ENCODE results near the gene THEMIS.

Gene THEMIS, protein sequence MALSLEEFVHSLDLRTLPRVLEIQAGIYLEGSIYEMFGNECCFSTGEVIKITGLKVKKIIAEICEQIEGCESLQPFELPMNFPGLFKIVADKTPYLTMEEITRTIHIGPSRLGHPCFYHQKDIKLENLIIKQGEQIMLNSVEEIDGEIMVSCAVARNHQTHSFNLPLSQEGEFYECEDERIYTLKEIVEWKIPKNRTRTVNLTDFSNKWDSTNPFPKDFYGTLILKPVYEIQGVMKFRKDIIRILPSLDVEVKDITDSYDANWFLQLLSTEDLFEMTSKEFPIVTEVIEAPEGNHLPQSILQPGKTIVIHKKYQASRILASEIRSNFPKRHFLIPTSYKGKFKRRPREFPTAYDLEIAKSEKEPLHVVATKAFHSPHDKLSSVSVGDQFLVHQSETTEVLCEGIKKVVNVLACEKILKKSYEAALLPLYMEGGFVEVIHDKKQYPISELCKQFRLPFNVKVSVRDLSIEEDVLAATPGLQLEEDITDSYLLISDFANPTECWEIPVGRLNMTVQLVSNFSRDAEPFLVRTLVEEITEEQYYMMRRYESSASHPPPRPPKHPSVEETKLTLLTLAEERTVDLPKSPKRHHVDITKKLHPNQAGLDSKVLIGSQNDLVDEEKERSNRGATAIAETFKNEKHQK

DNA sequence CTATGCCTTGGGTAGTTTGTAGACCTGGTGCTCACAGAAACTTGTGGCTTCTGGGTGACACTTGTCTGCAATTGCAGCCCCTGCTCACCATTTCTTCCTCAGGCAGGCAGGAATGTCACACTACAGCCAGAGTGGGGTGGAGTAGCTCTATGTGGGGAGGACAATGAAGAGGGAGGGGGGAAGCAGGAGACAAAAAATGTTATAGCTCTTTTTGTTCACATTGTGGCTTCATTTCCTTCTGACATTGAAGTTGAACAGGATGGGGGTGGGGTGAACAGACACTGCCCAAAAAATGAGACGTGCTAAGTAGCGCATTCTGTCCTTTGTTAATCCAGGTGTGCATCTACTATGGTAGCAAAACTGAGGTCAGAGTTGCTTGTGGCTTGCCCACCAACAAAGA, at the start of gene THEMIS:
THEMIS (minus strand) TSS at position 124 of the 400 bp plus-strand sequence. CDS start 126 bp downstream, outside the sequence.
- H3K79me2 ChIP-seq (ENCODE audit: low read length): no peaks in the 10 kb centered on the region
- H4K20me1 ChIP-seq (ENCODE audit: insufficient read depth, low read length): no peaks in the 10 kb centered on the region
- peak; percentile 70 for DNase-seq
- peak within 1 kb of the TSS; percentile 7; the same call in 1 of the 2 replicates for H3K4me3 ChIP-seq (ENCODE audit: low read length)
- H3K9ac ChIP-seq (ENCODE audit: low read length): peak within 1 kb of the TSS; percentile 16; the same call in 1 of the 2 replicates
- no peak for TF ChIP-seq EZH2 (optimal IDR thresholded peaks at IDR 0.05; ENCODE audit: low read depth, low read length)
- TF ChIP-seq, protein P1, sequence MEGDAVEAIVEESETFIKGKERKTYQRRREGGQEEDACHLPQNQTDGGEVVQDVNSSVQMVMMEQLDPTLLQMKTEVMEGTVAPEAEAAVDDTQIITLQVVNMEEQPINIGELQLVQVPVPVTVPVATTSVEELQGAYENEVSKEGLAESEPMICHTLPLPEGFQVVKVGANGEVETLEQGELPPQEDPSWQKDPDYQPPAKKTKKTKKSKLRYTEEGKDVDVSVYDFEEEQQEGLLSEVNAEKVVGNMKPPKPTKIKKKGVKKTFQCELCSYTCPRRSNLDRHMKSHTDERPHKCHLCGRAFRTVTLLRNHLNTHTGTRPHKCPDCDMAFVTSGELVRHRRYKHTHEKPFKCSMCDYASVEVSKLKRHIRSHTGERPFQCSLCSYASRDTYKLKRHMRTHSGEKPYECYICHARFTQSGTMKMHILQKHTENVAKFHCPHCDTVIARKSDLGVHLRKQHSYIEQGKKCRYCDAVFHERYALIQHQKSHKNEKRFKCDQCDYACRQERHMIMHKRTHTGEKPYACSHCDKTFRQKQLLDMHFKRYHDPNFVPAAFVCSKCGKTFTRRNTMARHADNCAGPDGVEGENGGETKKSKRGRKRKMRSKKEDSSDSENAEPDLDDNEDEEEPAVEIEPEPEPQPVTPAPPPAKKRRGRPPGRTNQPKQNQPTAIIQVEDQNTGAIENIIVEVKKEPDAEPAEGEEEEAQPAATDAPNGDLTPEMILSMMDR (IDR thresholded peaks at IDR 0.05; ENCODE audit: low read length): no peak
- TF ChIP-seq EZH2phosphoT487 (IDR thresholded peaks at IDR 0.05; ENCODE audit: low read length): no peak
- no peaks in the 10 kb centered on the region for H3K9me3 ChIP-seq (replicated peaks; ENCODE audit: insufficient read depth, low read length)
- H3K4me2 ChIP-seq (ENCODE audit: low read depth, low read length): 0 out of 2 replicates have a peak within 1 kb of the TSS, but pooled peaks have one; percentile 17
- peak within 1 kb of the TSS; percentile 53; the same call in 1 of the 2 replicates for H3K27ac ChIP-seq (ENCODE audit: low read length)
- no peaks in the 10 kb centered on the region for H3K9me2 ChIP-seq (replicated peaks; ENCODE audit: insufficient read depth, low read length)
- 0 out of 2 replicates have a peak, but pooled peaks cover 3% of the 10 kb centered on the region for H3F3A ChIP-seq (ENCODE audit: insufficient read depth, low read length)
- H3K27me3 ChIP-seq (replicated peaks; ENCODE audit: insufficient read depth, low read length): no peaks in the 10 kb centered on the region
- H2AFZ ChIP-seq (ENCODE audit: low read length): no peak within 1 kb of the TSS
- no peaks in the 10 kb centered on the region for H3K36me3 ChIP-seq (replicated peaks; ENCODE audit: insufficient read depth, low read length)
- H3K4me1 ChIP-seq (ENCODE audit: low read length): no peaks in the 10 kb centered on the region

DNA sequence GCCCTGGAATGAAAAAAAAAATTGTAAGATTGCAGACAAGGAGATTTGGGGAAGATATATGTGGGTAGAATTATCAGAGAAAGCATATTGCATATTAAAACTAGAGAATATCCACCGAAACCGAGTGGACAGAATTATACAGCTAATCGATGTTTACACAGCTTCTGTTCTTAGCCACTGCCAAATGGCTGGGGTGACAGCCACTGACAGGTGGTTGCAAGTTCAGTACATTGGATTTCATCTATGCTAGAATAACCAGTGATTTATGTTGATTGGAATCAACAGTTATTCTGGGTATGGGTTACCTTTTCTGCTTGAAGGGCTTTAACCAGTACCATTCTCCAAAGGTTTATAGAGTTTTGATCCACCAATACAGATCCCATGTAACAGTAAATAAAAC, 48.4 kb upstream of the THEMIS start:
- Histone ChIP-seq H3K27ac (ENCODE audit: low read length) (no peak overlapping the region), H3K4me2 (ENCODE audit: low read depth, low read length) (no peak overlapping the region), H4K20me1 (ENCODE audit: insufficient read depth, low read length) (no peaks in the 10 kb centered on the region), H3F3A (ENCODE audit: insufficient read depth, low read length) (no peaks in the 10 kb centered on the region), H3K79me2 (ENCODE audit: low read length) (no peaks in the 10 kb centered on the region), H3K4me1 (ENCODE audit: low read length) (peaks cover 17% of the 10 kb centered on the region), H3K27me3 (replicated peaks; ENCODE audit: insufficient read depth, low read length) (no peaks in the 10 kb centered on the region), H3K9me2 (replicated peaks; ENCODE audit: insufficient read depth, low read length) (no peaks in the 10 kb centered on the region), H3K36me3 (replicated peaks; ENCODE audit: insufficient read depth, low read length) (no peaks in the 10 kb centered on the region), H3K4me3 (ENCODE audit: low read length) (no peak overlapping the region), H3K9me3 (replicated peaks; ENCODE audit: insufficient read depth, low read length) (no peaks in the 10 kb centered on the region), H3K9ac (ENCODE audit: low read length) (no peak overlapping the region), H2AFZ (ENCODE audit: low read length) (no peak overlapping the region)
- TF ChIP-seq EZH2 (optimal IDR thresholded peaks at IDR 0.05; ENCODE audit: low read depth, low read length) (no peak), EZH2phosphoT487 (IDR thresholded peaks at IDR 0.05; ENCODE audit: low read length) (no peak)
- TF ChIP-seq, protein P1 (IDR thresholded peaks at IDR 0.05; ENCODE audit: low read length): no peak
- DNase-seq: no peak

DNA sequence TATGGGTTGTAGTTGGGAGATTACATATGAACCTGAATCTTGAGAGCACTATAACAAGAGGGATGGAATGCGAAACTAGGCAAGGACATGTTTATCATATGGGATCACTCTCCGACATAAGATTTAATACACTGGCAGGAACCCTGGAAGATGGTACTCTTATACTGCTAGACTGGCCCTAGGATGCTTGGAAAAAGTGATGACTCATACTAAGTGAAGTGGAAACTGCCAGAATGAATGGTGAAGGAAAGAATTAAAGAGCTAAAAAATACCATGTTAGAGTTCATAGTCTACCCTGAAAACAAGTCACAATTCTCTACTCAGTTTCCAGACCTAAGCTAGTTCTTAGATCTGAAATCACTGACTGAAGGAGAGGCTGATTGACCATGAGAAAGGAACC, 45.5 kb upstream of the THEMIS start:
- no peak overlapping the region for H3K4me3 ChIP-seq (ENCODE audit: low read length)
- no peak for TF ChIP-seq EZH2 (optimal IDR thresholded peaks at IDR 0.05; ENCODE audit: low read depth, low read length)
- TF ChIP-seq, protein P1 (IDR thresholded peaks at IDR 0.05; ENCODE audit: low read length): no peak
- no peak for TF ChIP-seq EZH2phosphoT487 (IDR thresholded peaks at IDR 0.05; ENCODE audit: low read length)

More for the DNA sequence above, 45.5 kb upstream of the THEMIS start:
- no peaks in the 10 kb centered on the region for H3F3A ChIP-seq (ENCODE audit: insufficient read depth, low read length)
- H3K27me3 ChIP-seq (replicated peaks; ENCODE audit: insufficient read depth, low read length): no peaks in the 10 kb centered on the region
- no peak overlapping the region for H2AFZ ChIP-seq (ENCODE audit: low read length)
- peaks cover 11% of the 10 kb centered on the region for H3K4me1 ChIP-seq (ENCODE audit: low read length)
- no peak for DNase-seq
- no peaks in the 10 kb centered on the region for H3K79me2 ChIP-seq (ENCODE audit: low read length)
- H3K27ac ChIP-seq (ENCODE audit: low read length): no peak overlapping the region
- H3K9me3 ChIP-seq (replicated peaks; ENCODE audit: insufficient read depth, low read length): no peaks in the 10 kb centered on the region
- H3K9me2 ChIP-seq (replicated peaks; ENCODE audit: insufficient read depth, low read length): no peaks in the 10 kb centered on the region
- H4K20me1 ChIP-seq (ENCODE audit: insufficient read depth, low read length): no peaks in the 10 kb centered on the region
- H3K9ac ChIP-seq (ENCODE audit: low read length): no peak overlapping the region
- no peak overlapping the region for H3K4me2 ChIP-seq (ENCODE audit: low read depth, low read length)
- no peaks in the 10 kb centered on the region for H3K36me3 ChIP-seq (replicated peaks; ENCODE audit: insufficient read depth, low read length)

Data from MM.1S (cell line).